Choroid plexus epithelial cell (primary cell): ENCODE results near the gene CDH4.

Experiments
- DNase-seq: peaks from one replicate; pipeline ENCODE4 v3.0.0-alpha.2; 2010; ENCODE audit warnings: low read depth
- H3K4me3 ChIP-seq: 2 replicates; pipeline ENCODE4 v1.5.1; 2011; ENCODE audit warnings: low read depth, mild to moderate bottlenecking, control low read depth, low read length, moderate library complexity
- TF ChIP-seq, protein P1 (sequence below): conservative IDR thresholded peaks from 2 replicates; pipeline ENCODE4 v1.5.1; 2011; ENCODE audit warnings: low read depth, mild to moderate bottlenecking, control low read depth, inconsistent platforms, low read length, moderate library complexity

CDH4 gene

DNA sequence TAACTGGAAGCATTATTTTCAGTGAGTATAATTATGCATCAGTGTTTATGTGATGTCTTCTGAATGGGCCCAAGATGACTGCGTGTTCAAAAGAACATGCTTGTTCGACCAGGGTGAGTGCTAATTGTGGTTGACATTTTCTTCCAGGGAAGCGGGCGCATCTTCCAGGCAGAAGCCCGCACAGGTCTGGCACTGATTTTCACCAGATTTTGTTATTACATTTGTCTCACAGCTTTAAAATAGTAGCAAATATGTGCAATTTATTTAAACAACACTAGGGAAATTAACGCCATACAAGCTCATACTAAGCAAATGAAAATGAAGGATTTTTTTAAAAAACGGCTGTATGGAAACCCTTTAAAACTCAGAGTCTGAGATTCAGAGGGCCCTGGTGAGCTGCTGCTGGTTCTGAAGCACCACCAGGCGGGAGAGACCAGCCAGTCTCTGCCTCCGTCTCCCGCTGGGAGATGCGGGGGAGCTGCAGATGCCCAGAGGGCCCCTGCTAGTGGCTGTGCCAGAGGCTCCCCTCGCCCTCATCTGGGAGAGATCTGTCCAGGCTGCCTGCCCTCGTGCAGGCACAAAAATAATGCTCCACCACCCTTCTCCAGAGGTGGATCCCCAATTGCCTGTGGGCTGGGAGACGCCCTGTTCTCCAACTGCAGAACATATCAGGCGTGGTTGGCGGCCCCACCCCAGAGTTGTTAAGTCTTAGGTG lies 516.7 kb downstream of the CDH4 start:
- TF ChIP-seq, protein P1, sequence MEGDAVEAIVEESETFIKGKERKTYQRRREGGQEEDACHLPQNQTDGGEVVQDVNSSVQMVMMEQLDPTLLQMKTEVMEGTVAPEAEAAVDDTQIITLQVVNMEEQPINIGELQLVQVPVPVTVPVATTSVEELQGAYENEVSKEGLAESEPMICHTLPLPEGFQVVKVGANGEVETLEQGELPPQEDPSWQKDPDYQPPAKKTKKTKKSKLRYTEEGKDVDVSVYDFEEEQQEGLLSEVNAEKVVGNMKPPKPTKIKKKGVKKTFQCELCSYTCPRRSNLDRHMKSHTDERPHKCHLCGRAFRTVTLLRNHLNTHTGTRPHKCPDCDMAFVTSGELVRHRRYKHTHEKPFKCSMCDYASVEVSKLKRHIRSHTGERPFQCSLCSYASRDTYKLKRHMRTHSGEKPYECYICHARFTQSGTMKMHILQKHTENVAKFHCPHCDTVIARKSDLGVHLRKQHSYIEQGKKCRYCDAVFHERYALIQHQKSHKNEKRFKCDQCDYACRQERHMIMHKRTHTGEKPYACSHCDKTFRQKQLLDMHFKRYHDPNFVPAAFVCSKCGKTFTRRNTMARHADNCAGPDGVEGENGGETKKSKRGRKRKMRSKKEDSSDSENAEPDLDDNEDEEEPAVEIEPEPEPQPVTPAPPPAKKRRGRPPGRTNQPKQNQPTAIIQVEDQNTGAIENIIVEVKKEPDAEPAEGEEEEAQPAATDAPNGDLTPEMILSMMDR = no peak
- H3K4me3 ChIP-seq = no peak overlapping the region
- no peak for DNase-seq

DNA sequence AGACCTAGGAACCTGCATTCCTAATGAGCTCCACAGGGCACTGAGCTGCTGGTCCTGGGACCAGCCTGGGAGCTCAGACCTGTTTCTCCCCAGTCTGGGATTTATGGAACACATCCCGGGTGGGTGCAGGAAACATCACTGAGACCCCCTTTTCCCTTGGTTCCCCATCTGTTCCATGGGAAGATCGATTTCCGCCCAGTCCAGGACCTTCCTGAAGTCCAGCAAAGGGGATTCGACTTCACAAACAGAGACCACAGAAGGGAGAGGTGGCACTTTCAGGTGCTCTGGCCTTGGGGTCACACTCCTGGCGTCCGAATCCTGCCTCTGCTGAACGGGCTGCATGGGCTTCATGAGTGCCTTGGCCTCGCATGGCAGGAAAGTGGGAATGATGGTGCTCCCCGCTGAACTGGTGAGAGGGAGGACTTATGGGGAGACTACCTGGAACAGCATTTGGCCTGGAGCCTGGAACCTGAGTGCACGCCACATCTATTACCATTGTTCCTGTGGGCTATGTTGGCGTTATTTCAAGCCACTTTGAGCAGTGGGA lies 517.3 kb downstream of the CDH4 start:
- DNase-seq = no peak
- H3K4me3 ChIP-seq = no peak overlapping the region
- TF ChIP-seq, protein P1 = no peak

DNA sequence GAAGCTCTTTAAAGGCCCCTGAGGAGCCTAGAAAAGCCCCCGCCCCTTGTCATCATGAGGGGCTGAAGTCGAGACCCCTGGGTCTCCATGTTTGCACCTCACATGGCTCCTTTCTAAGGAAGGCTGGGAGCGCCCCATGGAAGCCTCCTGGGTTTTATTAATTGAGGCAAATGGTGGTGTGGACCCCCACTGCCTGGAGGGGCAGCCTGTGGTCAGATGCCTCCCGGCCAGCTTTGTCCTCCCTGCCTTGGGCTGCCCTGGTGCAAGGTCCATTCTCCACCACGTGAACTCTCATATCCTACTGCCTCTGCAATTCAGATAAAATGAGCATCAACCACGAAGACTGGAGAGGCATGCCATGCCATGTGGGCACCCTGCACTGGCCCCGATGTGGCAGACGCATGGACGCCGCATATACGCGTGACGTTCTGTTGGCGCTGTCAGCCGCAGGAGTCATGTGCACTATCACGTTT lies 518.1 kb downstream of the CDH4 start:
- TF ChIP-seq, protein P1 = no peak
- DNase-seq = no peak
- no peak overlapping the region for H3K4me3 ChIP-seq

DNA sequence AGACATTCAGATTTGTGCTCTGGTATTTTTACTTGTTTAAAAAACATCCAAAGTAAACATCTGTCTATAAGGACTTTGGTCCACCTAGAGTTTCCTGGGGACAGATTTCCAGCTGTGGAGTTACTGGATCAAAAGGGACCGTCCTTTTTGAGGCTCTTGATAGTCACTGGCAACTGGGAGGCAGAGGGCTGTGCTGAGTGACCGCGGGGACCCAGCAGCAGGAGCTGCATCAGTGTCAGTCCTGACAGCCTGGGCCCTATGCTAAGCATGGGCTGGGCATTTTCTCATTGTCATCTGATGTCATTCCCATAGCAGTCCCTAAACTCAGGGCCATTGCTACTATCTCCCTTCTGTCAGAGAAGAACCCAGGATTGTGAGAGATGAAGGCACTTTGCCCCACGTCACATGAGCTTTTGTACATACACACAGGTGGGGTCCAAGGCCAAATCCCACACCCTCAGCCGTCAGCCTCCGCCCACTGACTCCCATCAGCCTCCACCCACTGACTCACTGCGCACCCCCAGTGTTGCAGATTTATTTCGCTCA lies 519.8 kb downstream of the CDH4 start:
- no peak overlapping the region for H3K4me3 ChIP-seq
- no peak for DNase-seq
- TF ChIP-seq, protein P1 = no peak

DNA sequence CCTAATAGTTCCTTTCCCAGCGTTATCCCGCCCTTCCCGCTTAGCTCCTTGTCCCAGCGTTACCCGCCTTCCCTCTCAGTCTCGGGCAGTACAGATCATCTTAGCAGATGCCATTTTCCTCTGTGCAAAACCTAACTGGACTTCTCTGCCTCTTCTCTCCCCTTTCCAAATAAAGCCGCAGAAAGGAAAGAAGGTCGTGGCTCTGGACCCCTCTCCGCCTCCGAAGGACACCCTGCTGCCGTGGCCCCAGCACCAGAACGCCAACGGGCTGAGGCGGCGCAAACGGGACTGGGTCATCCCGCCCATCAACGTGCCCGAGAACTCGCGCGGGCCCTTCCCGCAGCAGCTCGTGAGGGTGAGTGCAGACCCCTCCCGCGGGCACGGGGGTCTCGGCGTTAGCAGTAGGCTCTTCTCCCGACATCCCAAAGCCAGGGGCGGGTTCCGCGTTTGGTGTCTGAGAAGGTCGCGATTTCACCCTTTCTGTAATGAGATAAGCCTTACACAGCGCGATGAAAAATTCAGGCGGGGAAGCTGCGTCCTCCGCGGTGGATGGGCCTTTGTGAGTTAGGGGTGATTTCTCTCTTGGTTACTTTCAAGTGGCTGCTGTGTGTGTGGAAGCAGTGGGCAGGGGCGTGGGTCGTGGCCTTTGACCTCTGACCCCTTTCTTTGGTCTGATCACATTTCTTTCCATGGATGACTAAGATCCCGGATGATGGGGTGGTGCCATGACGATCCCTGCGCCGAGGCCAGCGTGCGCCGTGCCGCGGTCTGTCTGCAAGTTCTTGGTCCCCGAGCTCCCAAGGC lies 521.0 kb downstream of the CDH4 start:
- H3K4me3 ChIP-seq = no peak overlapping the region
- DNase-seq = no peak
- TF ChIP-seq, protein P1 = no peak

DNA sequence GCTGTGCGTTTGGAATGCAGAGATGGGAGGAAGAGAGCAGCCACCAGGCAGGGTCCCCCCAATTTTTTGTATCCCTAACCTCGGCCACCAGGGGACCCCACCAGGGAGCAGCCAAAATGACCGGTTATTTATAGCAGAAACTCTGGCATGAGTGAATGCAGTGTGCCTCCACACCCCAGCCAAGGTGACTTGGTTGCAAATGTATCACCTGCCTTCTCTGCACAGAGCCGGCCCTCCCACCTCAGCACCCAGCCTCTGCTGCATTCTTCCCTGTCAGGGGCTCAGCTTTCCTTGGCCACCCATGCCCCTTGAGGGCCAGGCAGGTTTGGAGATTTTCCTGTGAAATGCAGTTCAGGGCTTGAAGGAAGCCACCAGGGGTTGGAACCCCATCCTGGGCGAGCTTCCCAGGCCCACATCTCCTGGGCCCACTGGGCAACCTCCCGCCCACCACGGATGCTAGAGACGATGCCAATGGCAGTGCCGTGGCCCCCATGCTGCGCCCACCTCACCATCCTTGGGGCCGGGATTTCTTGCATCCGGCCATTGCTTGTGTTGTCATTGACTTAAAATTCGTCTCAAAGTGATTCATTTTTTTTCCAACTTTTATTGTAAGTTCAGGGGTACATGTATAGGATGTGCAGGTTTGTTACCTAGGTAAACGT lies 522.0 kb downstream of the CDH4 start:
- TF ChIP-seq, protein P1 = no peak
- H3K4me3 ChIP-seq = no peak overlapping the region
- DNase-seq = no peak
